CD4-positive, alpha-beta T cell (primary cell): ENCODE measurements around the gene PKNOX1. TPM values are rescaled to one million over a fixed set of nuclear protein-coding genes. Genes with fewer than 3 reads are reported as not detected.
"Not testable (repeated sequence)": the region's sequence is repeated elsewhere in the genome, so short reads cannot be mapped to it uniquely, and the experiment has no call there.

ENCODE experiments used
- ATAC-seq: fragments of 200-7000 bp; cut with Tn5 transposase; one replicate; pipeline ENCODE4 v1.10.0; 2022; ENCODE audit warnings: mild to moderate bottlenecking; ENCODE audit not compliant: poor library complexity
- CTCF ChIA-PET: fragments of 350-600 bp; sonication (Branson Sonifier 250); formaldehyde crosslinking; loops from one replicate; lab custom pipeline; 2021; ENCODE audit warnings: antibody characterized with exemption, inconsistent platforms; lab: Charles Lee
- POLR2A ChIA-PET: fragments of 350-600 bp; sonication (Branson Sonifier 250); formaldehyde crosslinking; loops from one replicate; lab custom pipeline; 2021; ENCODE audit warnings: antibody characterized with exemption, inconsistent platforms; lab: Charles Lee
- DNase-seq, 14 experiments: peaks; one replicate each; pipeline ENCODE4 v3.0.0-alpha.2; 2013 to 2020; ENCODE audit warnings: mixed read lengths in 2 of 14
- H3K27ac ChIP-seq, 2 donors: one replicate each; pipeline versions ENCODE4 v1.5.1 to v1.7.0; 2013; ENCODE audit warnings: low read length in 2 of 2, low read depth in 1 of 2, mild to moderate bottlenecking in 1 of 2
- H3K27me3 ChIP-seq, 2 experiments: 1 replicate in 1 of 2; 2 replicates in 1 of 2; pipeline versions ENCODE4 v1.6.1 to v1.7.0; 2013; ENCODE audit warnings: low read length in 2 of 2, control low read depth in 1 of 2, mild to moderate bottlenecking in 1 of 2, moderate library complexity in 1 of 2; ENCODE audit not compliant: insufficient read depth in 2 of 2, control insufficient read depth in 1 of 2
- H3K36me3 ChIP-seq: one replicate; pipeline ENCODE4 v1.6.1; 2013; ENCODE audit warnings: low read length, control low read depth; ENCODE audit not compliant: insufficient read depth
- H3K4me1 ChIP-seq: one replicate; pipeline ENCODE4 v1.6.1; 2013; ENCODE audit warnings: low read length, control low read depth; ENCODE audit not compliant: insufficient read depth
- H3K4me3 ChIP-seq: one replicate; pipeline ENCODE4 v1.5.1; 2013; ENCODE audit warnings: mild to moderate bottlenecking, low read length, moderate library complexity
- H3K9me3 ChIP-seq, 2 experiments: 1 replicate in 1 of 2; 2 replicates in 1 of 2; pipeline versions ENCODE4 v1.6.1 to v1.7.0; 2013; ENCODE audit warnings: low read length in 2 of 2, mild to moderate bottlenecking in 2 of 2, control low read depth in 1 of 2, moderate library complexity in 1 of 2; ENCODE audit not compliant: control insufficient read depth in 1 of 2, insufficient read depth in 1 of 2
- H3K27ac Mint-ChIP-seq: one replicate; pipeline ENCODE4 v1.8.0; 2020; ENCODE audit warnings: mixed read lengths
- H3K27me3 Mint-ChIP-seq: one replicate; pipeline ENCODE4 v1.8.0; 2021; ENCODE audit warnings: mixed read lengths
- H3K36me3 Mint-ChIP-seq: one replicate; pipeline ENCODE4 v1.8.0; 2021; ENCODE audit warnings: low read depth, mixed read lengths
- H3K4me1 Mint-ChIP-seq: one replicate; pipeline ENCODE4 v1.8.0; 2021; ENCODE audit warnings: low read depth, mixed read lengths
- H3K4me3 Mint-ChIP-seq: one replicate; pipeline ENCODE4 v1.8.0; 2020; ENCODE audit warnings: mild to moderate bottlenecking, mixed read lengths
- H3K9me3 Mint-ChIP-seq: one replicate; pipeline ENCODE4 v1.8.0; 2020; ENCODE audit warnings: mixed read lengths
- intact Hi-C, 2 experiments: fragments of 100-400 bp; cut with DNase I in 1 of 2; cut with micrococcal nuclease in 1 of 2; formaldehyde crosslinking; loops; one replicate each; pipeline versions ENCODE4 v1.15.1 to v1.9.0; 2023 to 2025; cut with DNase I, micrococcal nuclease
- total RNA-seq, 174 experiments: library from RNA in 2 of 174; stranded (reverse) in 2 of 174; gene quantifications; one replicate each; pipeline ENCODE4 v1.2.3 and lab custom pipeline; 2021 to 2026
- TF ChIP-seq, protein P1 (sequence below): fragments of 200-600 bp; IDR thresholded peaks from one replicate; pipeline ENCODE4 v1.8.0; 2022; ENCODE audit warnings: antibody characterized with exemption, mild to moderate bottlenecking

PKNOX1 gene
- total RNA-seq, 2 experiments from 2014 or later: 10.3 TPM

DNA sequence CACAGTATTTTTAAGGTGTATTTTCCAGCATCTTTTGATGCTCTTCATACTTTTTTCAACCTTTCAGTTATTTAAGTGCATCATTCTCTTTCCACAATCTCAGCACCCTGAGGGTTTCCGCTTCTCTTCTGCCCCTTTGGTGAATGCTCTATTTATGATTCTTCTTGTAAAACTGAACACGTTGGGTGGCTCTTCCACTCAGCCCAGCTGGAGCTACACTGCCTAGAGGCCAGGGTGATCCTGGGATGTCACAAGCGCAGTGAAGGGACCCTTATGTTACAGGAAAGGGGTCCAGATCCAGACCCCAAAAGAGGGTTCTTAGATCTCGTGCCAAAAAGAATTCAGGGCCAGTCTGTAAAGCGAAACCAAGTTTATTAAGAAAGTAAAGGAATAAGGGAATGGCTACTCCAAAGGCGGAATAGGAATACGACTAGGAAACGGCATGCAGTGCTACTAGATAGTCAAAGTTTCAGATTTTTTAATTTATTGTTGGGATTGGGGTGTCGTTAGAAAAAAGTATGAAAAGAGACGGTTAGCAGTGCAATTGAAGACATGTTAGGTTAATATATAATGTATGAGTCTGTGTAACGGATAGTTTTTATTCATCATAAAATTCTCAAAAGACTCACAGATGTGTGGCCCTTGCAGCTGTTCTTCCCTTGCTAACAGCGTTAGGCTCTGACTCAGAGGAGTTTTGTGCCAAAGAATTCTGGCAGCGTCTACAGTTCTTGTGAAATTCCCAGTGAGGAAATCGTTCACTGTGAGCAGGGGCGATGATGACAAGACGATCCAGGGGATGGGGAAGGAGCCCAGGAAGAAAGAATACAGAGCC, 34.6 kb upstream of the PKNOX1 start:
- no peaks in the 10 kb centered on the region for H3K4me1 Mint-ChIP-seq
- Histone ChIP-seq H3K4me3 (no peak overlapping the region), H3K36me3 (no peaks in the 10 kb centered on the region), H3K4me1 (no peaks in the 10 kb centered on the region), H3K9me3 (no peaks in the 10 kb centered on the region), H3K27me3 (no peaks in the 10 kb centered on the region), H3K27ac (no peak overlapping the region)
- H3K36me3 Mint-ChIP-seq: no peaks in the 10 kb centered on the region
- intact Hi-C loops: no loop called here
- ChIA-PET POLR2A (interaction anchor here (1.0 kb wide), 1 partner anchor 35 kb away, joined by 5 read pairs; the partner anchor contains the start of gene PKNOX1), CTCF (no interaction called here)
- no peak overlapping the region for H3K27ac Mint-ChIP-seq
- no peaks in the 10 kb centered on the region for H3K27me3 Mint-ChIP-seq
- ATAC-seq (no peak), DNase-seq (peak in 1 of 14 experiments; percentile 20)
- H3K4me3 Mint-ChIP-seq: no peak overlapping the region
- no peaks in the 10 kb centered on the region for H3K9me3 Mint-ChIP-seq
- TF ChIP-seq, protein P1, sequence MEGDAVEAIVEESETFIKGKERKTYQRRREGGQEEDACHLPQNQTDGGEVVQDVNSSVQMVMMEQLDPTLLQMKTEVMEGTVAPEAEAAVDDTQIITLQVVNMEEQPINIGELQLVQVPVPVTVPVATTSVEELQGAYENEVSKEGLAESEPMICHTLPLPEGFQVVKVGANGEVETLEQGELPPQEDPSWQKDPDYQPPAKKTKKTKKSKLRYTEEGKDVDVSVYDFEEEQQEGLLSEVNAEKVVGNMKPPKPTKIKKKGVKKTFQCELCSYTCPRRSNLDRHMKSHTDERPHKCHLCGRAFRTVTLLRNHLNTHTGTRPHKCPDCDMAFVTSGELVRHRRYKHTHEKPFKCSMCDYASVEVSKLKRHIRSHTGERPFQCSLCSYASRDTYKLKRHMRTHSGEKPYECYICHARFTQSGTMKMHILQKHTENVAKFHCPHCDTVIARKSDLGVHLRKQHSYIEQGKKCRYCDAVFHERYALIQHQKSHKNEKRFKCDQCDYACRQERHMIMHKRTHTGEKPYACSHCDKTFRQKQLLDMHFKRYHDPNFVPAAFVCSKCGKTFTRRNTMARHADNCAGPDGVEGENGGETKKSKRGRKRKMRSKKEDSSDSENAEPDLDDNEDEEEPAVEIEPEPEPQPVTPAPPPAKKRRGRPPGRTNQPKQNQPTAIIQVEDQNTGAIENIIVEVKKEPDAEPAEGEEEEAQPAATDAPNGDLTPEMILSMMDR: no peak

- H3K4me1 ChIP-seq: no peaks in the 10 kb centered on the region
- H3K27me3 Mint-ChIP-seq: no peaks in the 10 kb centered on the region
- intact Hi-C loops: no loop called here
- H3K36me3 Mint-ChIP-seq: no peaks in the 10 kb centered on the region
- CTCF ChIA-PET: no interaction called here
- no peaks in the 10 kb centered on the region for H3K4me1 Mint-ChIP-seq
- TF ChIP-seq, protein P1: no peak
- no peak overlapping the region for H3K27ac ChIP-seq
- H3K27me3 ChIP-seq: no peaks in the 10 kb centered on the region
- H3K4me3 ChIP-seq: no peak overlapping the region
- POLR2A ChIA-PET: no interaction called here
- DNase-seq (no peak), ATAC-seq (no peak)
- no peak overlapping the region for H3K4me3 Mint-ChIP-seq
- H3K36me3 ChIP-seq: no peaks in the 10 kb centered on the region
- H3K9me3 ChIP-seq: no peaks in the 10 kb centered on the region
- no peaks in the 10 kb centered on the region for H3K9me3 Mint-ChIP-seq
- H3K27ac Mint-ChIP-seq: no peak overlapping the region
Measured at GRCh38 chr21:42941696-42942085, 32.7 kb upstream of the PKNOX1 start.

DNA sequence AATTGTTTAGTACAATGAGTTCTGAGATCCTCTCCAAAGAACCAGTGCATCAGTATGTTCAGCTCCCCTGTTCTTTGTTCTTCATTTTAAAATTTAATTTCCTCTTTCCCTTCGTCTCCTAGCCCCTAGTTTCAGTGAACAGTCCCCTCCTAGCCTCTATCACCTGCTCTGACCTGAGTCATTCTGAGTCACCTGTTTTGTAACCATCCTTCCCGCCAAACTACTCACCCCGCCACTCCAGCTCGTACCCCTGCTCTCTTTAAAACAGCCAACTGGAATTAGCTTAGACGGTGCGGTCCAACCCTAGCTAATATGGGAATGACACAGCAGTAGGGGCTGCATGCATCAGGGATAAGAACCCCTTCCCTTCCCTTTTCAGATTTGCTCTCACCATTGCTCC, 32.1 kb upstream of the PKNOX1 start:
- Mint-ChIP-seq H3K27ac (no peak overlapping the region), H3K9me3 (no peaks in the 10 kb centered on the region), H3K4me3 (no peak overlapping the region), H3K36me3 (no peaks in the 10 kb centered on the region), H3K27me3 (no peaks in the 10 kb centered on the region), H3K4me1 (no peaks in the 10 kb centered on the region)
- DNase-seq (no peak), ATAC-seq (no peak)
- H3K4me1 ChIP-seq: no peaks in the 10 kb centered on the region
- ChIA-PET CTCF (no interaction called here), POLR2A (no interaction called here)
- H3K4me3 ChIP-seq: no peak overlapping the region
- H3K36me3 ChIP-seq: no peaks in the 10 kb centered on the region
- no peaks in the 10 kb centered on the region for H3K9me3 ChIP-seq
- TF ChIP-seq, protein P1: no peak
- no peaks in the 10 kb centered on the region for H3K27me3 ChIP-seq
- H3K27ac ChIP-seq: no peak overlapping the region
- intact Hi-C loops: no loop called here

GRCh38 chr21:42949094-42949755, 25.1 kb upstream of the PKNOX1 start:
- CTCF ChIA-PET, H3K36me3 ChIP-seq, intact Hi-C loops, H3K9me3 Mint-ChIP-seq, H3K27ac ChIP-seq, H3K4me1 ChIP-seq, ATAC-seq, H3K9me3 ChIP-seq, H3K36me3 Mint-ChIP-seq, POLR2A ChIA-PET, H3K27me3 Mint-ChIP-seq, H3K4me1 Mint-ChIP-seq, H3K27me3 ChIP-seq, H3K4me3 ChIP-seq: not testable (repeated sequence)
- DNase-seq: peak in 1 of 14 experiments; percentile 42
- H3K27ac Mint-ChIP-seq: peak overlapping the region; percentile 69
- H3K4me3 Mint-ChIP-seq: peak overlapping the region; percentile 65

- H3K27ac Mint-ChIP-seq, CTCF ChIA-PET, H3K27ac ChIP-seq, H3K27me3 Mint-ChIP-seq, H3K27me3 ChIP-seq, H3K4me3 Mint-ChIP-seq, H3K4me3 ChIP-seq, intact Hi-C loops, H3K4me1 ChIP-seq, H3K9me3 ChIP-seq, ATAC-seq, H3K36me3 ChIP-seq, DNase-seq, H3K4me1 Mint-ChIP-seq, H3K9me3 Mint-ChIP-seq, H3K36me3 Mint-ChIP-seq, POLR2A ChIA-PET: not testable (repeated sequence)
Measured at GRCh38 chr21:42951193-42951592, 23.2 kb upstream of the PKNOX1 start.
